Nephron progenitor cell (in vitro differentiated cells): ENCODE measurements around the gene SLC47A2.

Source experiments
- DNase-seq: peaks from one replicate; pipeline ENCODE4 v3.0.0; 2021
- H3K27ac Mint-ChIP-seq: 2 replicates; pipeline ENCODE4 v1.8.0; 2021; ENCODE audit warnings: mild to moderate bottlenecking, moderate library complexity, mixed read lengths
- H3K27me3 Mint-ChIP-seq: 2 replicates; pipeline ENCODE4 v1.8.0; 2021; ENCODE audit warnings: mild to moderate bottlenecking, low read depth, mixed read lengths; ENCODE audit not compliant: poor library complexity
- H3K36me3 Mint-ChIP-seq: 2 replicates; pipeline ENCODE4 v1.8.0; 2021; ENCODE audit warnings: low read depth, mixed read lengths
- H3K4me1 Mint-ChIP-seq: 2 replicates; pipeline ENCODE4 v1.8.0; 2021; ENCODE audit warnings: mixed read lengths
- H3K4me3 Mint-ChIP-seq: 2 replicates; pipeline ENCODE4 v1.8.0; 2021; ENCODE audit warnings: mild to moderate bottlenecking, moderate library complexity, mixed read lengths
- H3K9me3 Mint-ChIP-seq: 2 replicates; pipeline ENCODE4 v1.8.0; 2021; ENCODE audit warnings: mild to moderate bottlenecking, moderate library complexity, mixed read lengths
- TF ChIP-seq, protein P1 (sequence below): fragments of 200-600 bp; sonication (generic); IDR thresholded peaks from 2 replicates; pipeline ENCODE4 v1.5.0; 2021; ENCODE audit warnings: antibody characterized with exemption

The SLC47A2 gene

DNA sequence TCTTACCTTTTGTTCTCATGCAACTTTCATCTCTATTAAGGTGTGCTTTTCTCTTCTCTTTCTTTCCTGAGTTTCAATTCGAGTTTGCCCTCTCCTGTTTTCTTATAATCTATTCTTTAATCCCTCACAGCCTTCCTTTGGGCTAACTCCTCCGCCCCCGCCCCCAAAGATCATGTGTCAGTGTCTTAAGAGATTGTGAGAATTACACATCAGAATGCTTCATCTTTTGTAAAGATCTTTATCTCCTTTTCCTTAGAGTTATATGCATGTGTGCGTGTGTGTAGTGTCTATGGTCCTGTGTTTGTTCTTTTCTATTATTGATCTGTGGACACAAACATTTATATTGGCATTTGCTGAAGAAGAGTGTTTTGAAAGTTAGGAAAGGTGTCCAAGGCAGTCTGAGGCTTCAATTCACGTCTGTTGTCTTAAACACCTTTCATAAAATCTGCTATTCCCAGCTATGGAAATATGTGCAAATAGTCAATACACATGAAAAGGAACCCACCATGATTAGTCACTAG, 74.0 kb downstream of the SLC47A2 start:
- H3K9me3 Mint-ChIP-seq, result no peaks in the 10 kb centered on the region
- no peak for DNase-seq
- TF ChIP-seq, protein P1, sequence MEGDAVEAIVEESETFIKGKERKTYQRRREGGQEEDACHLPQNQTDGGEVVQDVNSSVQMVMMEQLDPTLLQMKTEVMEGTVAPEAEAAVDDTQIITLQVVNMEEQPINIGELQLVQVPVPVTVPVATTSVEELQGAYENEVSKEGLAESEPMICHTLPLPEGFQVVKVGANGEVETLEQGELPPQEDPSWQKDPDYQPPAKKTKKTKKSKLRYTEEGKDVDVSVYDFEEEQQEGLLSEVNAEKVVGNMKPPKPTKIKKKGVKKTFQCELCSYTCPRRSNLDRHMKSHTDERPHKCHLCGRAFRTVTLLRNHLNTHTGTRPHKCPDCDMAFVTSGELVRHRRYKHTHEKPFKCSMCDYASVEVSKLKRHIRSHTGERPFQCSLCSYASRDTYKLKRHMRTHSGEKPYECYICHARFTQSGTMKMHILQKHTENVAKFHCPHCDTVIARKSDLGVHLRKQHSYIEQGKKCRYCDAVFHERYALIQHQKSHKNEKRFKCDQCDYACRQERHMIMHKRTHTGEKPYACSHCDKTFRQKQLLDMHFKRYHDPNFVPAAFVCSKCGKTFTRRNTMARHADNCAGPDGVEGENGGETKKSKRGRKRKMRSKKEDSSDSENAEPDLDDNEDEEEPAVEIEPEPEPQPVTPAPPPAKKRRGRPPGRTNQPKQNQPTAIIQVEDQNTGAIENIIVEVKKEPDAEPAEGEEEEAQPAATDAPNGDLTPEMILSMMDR, result no peak
- peaks cover 50% of the 10 kb centered on the region for H3K4me1 Mint-ChIP-seq
- H3K27me3 Mint-ChIP-seq, result no peaks in the 10 kb centered on the region
- H3K4me3 Mint-ChIP-seq, result no peak overlapping the region
- H3K27ac Mint-ChIP-seq, result no peak overlapping the region
- no peaks in the 10 kb centered on the region for H3K36me3 Mint-ChIP-seq

DNA sequence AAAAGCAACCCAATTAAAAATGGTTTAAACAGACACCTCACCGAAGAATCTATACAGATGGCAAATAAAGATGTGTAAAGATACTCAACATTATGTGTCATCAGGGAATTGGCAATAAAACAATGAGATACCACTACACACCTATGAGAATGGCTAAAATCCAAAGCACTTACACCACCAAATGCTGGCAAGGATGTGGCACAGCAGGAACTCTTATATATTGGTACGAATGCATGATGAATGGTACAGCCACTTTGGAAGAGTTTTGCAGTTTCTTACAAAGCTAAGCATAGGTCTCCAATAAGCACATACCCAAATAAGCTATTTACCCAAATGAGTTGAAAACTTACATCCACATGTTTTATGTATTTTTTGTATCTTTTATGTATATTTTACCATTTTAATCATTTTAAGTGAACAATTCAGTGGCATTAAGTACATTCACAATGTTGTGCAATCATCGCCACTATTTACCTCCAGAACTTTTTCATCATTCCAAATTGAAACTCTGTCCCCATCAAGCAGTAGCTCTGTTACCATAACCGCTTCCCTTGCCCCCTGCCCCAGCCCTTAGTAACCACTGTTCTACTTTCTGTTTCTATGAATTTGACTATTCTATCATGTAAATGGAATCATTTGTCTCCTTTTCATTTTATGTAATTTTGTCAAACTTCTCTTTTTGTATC, 74.6 kb downstream of the SLC47A2 start:
- no peak for DNase-seq
- TF ChIP-seq, protein P1, result no peak
- no peaks in the 10 kb centered on the region for H3K9me3 Mint-ChIP-seq
- no peaks in the 10 kb centered on the region for H3K36me3 Mint-ChIP-seq
- peaks cover 44% of the 10 kb centered on the region for H3K4me1 Mint-ChIP-seq
- no peak overlapping the region for H3K27ac Mint-ChIP-seq
- no peak overlapping the region for H3K4me3 Mint-ChIP-seq
- no peaks in the 10 kb centered on the region for H3K27me3 Mint-ChIP-seq

DNA sequence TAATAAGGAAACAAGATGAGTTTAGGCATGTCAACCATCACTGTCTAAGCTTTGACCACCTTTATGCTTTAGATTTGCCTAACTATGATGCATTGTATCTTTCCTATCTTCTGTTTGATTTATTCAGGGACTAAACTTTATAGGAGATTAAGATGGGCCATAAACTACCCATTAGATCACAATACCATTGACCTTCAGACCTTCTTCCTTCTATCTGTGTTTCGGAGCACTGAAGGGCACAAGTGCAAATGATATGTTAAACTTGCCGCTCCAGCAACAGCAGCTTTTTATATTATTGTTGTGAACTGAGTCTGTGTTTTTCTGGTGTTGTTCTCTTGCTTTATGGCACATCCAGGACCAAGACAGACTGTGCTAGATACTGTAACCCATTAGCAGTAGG, 84.5 kb downstream of the SLC47A2 start:
- Mint-ChIP-seq H3K36me3 (no peaks in the 10 kb centered on the region), H3K9me3 (peaks cover 14% of the 10 kb centered on the region), H3K27me3 (peaks cover 9% of the 10 kb centered on the region), H3K27ac (no peak overlapping the region), H3K4me3 (no peak overlapping the region), H3K4me1 (no peaks in the 10 kb centered on the region)
- no peak for DNase-seq
- TF ChIP-seq, protein P1, result no peak

DNA sequence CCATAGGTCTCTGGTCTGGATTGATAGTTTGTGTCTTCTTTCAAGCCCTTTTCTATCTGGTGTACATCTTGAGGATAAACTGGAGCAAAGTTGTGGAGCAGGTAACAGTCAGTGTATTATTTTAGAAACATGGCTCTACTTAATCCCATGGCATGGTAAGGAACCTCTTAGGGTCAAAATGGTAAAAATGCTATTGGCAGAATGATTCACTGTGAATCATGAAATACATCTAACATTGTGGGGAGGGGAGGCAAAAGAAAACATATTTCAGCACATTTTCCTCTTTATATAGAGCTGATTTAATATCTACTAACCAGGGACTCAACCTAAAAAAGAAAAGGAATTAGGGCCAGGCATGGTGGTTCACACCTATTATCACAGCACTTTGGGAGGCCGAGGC, 85.7 kb downstream of the SLC47A2 start:
- Mint-ChIP-seq H3K9me3 (peaks cover 19% of the 10 kb centered on the region), H3K4me3 (no peak overlapping the region), H3K36me3 (no peaks in the 10 kb centered on the region), H3K4me1 (no peaks in the 10 kb centered on the region), H3K27me3 (peaks cover 9% of the 10 kb centered on the region), H3K27ac (no peak overlapping the region)
- TF ChIP-seq, protein P1, result no peak
- DNase-seq, result no peak

DNA sequence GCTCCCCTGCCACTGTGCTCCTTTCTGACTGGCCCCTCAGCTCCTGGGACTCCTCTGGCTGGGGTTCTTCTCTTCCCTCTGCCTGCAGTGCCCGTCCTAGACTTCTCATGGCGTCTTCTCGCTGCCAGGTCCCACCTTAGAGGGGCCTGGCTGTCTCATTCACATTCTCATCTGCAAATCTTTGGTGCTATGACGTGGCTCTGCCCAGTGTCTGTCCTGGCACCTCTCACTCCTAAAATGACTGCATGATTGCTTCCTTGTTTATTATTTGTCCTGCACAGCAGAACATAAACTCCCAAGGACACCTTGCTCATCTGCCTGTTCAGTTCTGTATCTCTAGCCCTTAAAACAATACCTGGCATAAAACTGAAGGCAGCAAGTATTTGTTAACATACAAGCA, 86.3 kb downstream of the SLC47A2 start:
- H3K27ac Mint-ChIP-seq, result no peak overlapping the region
- no peak overlapping the region for H3K4me3 Mint-ChIP-seq
- TF ChIP-seq, protein P1, result no peak
- no peaks in the 10 kb centered on the region for H3K4me1 Mint-ChIP-seq
- no peak for DNase-seq
- H3K9me3 Mint-ChIP-seq, result peaks cover 19% of the 10 kb centered on the region
- H3K27me3 Mint-ChIP-seq, result peaks cover 5% of the 10 kb centered on the region
- no peaks in the 10 kb centered on the region for H3K36me3 Mint-ChIP-seq

DNA sequence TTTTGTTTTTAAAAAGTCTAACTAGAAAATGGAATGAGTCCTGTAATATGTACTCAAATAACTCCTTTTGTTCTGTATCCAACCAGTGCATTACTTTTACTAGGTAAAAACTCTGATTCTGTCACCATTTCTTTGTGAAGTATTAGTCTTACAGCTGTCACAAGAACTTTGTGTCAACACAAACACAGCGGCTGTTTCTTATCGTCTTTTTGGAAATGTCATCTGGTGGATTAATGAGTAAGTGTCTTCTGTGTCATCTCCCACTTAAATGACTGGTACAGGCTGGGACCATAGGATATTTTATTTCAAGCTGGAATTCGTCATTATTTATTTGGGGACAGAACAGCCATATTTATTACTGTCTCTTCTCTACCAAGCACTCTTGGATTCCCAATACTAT, 86.9 kb downstream of the SLC47A2 start:
- H3K27me3 Mint-ChIP-seq, result peaks cover 4% of the 10 kb centered on the region
- no peak overlapping the region for H3K4me3 Mint-ChIP-seq
- H3K4me1 Mint-ChIP-seq, result no peaks in the 10 kb centered on the region
- no peaks in the 10 kb centered on the region for H3K36me3 Mint-ChIP-seq
- TF ChIP-seq, protein P1, result no peak
- no peak overlapping the region for H3K27ac Mint-ChIP-seq
- DNase-seq, result no peak
- peaks cover 19% of the 10 kb centered on the region for H3K9me3 Mint-ChIP-seq
